ENCODE results near the gene NDUFAF4. TPM values are rescaled to one million over a fixed set of nuclear protein-coding genes. Genes with fewer than 3 reads are reported as not detected.

Gene NDUFAF4
- total and polyA plus RNA-seq, 2 of the 13 experiments (the other 11 are each of a cell fraction or from before 2014, with no cell fraction given), result 41.3 to 59.7 TPM

DNA sequence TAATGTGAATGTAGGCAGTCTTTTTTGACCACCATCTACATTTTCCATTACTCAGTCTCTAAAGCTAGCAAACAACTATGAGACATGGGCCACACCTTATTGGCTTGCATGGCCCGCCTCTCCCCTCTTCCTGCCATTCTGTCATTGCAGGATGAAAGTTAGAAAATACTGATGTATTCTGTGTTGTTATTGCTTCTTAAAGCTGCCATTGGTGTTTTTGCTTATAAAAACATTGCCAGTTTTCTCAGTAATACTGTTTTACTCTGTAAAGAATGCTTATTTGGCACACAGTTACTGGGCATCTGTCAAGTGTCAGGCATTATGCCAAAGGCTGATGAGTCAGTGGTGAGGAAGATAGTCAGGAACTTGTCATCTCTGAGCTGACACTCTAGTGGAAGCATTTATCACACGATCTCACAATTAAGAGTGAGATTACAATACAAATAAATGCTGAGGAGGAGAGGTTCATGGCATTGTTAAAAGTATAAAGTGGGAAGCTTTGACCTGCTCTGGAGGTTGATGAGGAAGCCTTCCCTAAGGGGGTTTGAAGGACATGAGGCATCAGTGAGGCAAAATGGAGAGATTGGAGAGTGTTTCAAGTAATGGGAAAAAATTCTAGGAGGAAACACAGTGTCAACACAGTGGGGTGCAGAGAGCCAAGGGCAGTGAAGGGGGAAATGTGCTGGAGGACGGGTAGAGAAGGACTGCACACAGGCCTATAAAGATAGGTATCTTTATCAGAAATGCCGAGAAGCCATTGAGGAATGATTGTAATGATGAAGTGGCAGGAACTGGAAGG is 41.5 kb upstream of the NDUFAF4 start (continued):
- no peak for TF ChIP-seq YY1 (IDR thresholded peaks at IDR 0.05; ENCODE audit: insufficient read depth, insufficient replicate concordance, low read depth, low read length)
- no peak for TF ChIP-seq SIN3B (IDR thresholded peaks at IDR 0.05; ENCODE audit: low read length)
- TF ChIP-seq, protein P1, sequence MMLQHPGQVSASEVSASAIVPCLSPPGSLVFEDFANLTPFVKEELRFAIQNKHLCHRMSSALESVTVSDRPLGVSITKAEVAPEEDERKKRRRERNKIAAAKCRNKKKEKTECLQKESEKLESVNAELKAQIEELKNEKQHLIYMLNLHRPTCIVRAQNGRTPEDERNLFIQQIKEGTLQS (CRISPR knock-in tag; IDR thresholded peaks at IDR 0.05), result no peak
- TF ChIP-seq, protein P2, sequence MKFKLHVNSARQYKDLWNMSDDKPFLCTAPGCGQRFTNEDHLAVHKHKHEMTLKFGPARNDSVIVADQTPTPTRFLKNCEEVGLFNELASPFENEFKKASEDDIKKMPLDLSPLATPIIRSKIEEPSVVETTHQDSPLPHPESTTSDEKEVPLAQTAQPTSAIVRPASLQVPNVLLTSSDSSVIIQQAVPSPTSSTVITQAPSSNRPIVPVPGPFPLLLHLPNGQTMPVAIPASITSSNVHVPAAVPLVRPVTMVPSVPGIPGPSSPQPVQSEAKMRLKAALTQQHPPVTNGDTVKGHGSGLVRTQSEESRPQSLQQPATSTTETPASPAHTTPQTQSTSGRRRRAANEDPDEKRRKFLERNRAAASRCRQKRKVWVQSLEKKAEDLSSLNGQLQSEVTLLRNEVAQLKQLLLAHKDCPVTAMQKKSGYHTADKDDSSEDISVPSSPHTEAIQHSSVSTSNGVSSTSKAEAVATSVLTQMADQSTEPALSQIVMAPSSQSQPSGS (CRISPR knock-in tag; IDR thresholded peaks at IDR 0.05), result no peak
- TF ChIP-seq ZSCAN25 (CRISPR knock-in tag; IDR thresholded peaks at IDR 0.05), result no peak
- no peak for TF ChIP-seq NFYC (CRISPR knock-in tag; IDR thresholded peaks at IDR 0.05)
- no peak for TF ChIP-seq MAFG (CRISPR knock-in tag; IDR thresholded peaks at IDR 0.05)
- TF ChIP-seq, protein P3, sequence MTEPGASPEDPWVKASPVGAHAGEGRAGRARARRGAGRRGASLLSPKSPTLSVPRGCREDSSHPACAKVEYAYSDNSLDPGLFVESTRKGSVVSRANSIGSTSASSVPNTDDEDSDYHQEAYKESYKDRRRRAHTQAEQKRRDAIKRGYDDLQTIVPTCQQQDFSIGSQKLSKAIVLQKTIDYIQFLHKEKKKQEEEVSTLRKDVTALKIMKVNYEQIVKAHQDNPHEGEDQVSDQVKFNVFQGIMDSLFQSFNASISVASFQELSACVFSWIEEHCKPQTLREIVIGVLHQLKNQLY (CRISPR knock-in tag; IDR thresholded peaks at IDR 0.05), result no peak

DNA sequence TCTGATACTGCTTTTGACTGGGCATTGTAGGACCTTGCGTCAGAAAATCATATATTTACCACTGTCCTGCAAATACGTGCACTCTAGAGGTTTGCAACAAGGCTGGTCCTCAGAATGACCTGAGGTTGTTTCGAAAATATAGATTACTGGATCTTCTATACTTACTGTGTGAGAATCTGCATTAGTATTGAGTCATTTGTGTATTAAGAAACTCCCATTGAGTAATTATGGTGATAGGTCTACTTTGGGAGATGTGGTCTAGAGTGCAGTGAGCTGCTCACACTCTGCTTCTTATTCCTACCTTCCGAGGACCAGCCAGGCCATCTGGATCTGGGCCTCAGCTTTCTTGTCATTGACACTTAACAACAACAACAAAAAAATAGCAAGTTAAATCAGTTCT is 36.4 kb upstream of the NDUFAF4 start:
- no TSS peak for BruUV-seq (replicated peaks)
- CTCF ChIA-PET (ENCODE audit: low intra/inter-chr PET ratio, low total read pairs), result no interaction called here
- TF ChIP-seq TBP (CRISPR knock-in tag; IDR thresholded peaks at IDR 0.05) (no peak), ZNF644 (CRISPR knock-in tag; IDR thresholded peaks at IDR 0.05; ENCODE audit: low read depth) (no peak), ZNF124 (CRISPR knock-in tag; IDR thresholded peaks at IDR 0.05) (no peak), TAF15 (IDR thresholded peaks at IDR 0.05; ENCODE audit: low read depth, low read length, poor library complexity, severe bottlenecking) (no peak), ZNF563 (CRISPR knock-in tag; IDR thresholded peaks at IDR 0.05) (no peak), RBFOX2 (IDR thresholded peaks at IDR 0.05; ENCODE audit: low read depth, low read length) (no peak), MAFG (CRISPR knock-in tag; IDR thresholded peaks at IDR 0.05) (no peak), ZNF629 (CRISPR knock-in tag; conservative IDR thresholded peaks at IDR 0.05) (no peak), ZNF879 (CRISPR knock-in tag; IDR thresholded peaks at IDR 0.05) (no peak), KDM3A (CRISPR knock-in tag; IDR thresholded peaks at IDR 0.05; ENCODE audit: low read depth) (no peak)
- TF ChIP-seq, protein P4, sequence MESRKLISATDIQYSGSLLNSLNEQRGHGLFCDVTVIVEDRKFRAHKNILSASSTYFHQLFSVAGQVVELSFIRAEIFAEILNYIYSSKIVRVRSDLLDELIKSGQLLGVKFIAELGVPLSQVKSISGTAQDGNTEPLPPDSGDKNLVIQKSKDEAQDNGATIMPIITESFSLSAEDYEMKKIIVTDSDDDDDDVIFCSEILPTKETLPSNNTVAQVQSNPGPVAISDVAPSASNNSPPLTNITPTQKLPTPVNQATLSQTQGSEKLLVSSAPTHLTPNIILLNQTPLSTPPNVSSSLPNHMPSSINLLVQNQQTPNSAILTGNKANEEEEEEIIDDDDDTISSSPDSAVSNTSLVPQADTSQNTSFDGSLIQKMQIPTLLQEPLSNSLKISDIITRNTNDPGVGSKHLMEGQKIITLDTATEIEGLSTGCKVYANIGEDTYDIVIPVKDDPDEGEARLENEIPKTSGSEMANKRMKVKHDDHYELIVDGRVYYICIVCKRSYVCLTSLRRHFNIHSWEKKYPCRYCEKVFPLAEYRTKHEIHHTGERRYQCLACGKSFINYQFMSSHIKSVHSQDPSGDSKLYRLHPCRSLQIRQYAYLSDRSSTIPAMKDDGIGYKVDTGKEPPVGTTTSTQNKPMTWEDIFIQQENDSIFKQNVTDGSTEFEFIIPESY (CRISPR knock-in tag; IDR thresholded peaks at IDR 0.05), result no peak
- TF ChIP-seq, protein P5, sequence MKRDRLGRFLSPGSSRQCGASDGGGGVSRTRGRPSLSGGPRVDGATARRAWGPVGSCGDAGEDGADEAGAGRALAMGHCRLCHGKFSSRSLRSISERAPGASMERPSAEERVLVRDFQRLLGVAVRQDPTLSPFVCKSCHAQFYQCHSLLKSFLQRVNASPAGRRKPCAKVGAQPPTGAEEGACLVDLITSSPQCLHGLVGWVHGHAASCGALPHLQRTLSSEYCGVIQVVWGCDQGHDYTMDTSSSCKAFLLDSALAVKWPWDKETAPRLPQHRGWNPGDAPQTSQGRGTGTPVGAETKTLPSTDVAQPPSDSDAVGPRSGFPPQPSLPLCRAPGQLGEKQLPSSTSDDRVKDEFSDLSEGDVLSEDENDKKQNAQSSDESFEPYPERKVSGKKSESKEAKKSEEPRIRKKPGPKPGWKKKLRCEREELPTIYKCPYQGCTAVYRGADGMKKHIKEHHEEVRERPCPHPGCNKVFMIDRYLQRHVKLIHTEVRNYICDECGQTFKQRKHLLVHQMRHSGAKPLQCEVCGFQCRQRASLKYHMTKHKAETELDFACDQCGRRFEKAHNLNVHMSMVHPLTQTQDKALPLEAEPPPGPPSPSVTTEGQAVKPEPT (CRISPR knock-in tag; IDR thresholded peaks at IDR 0.05; ENCODE audit: low read depth), result no peak

More for the DNA sequence above, 36.4 kb upstream of the NDUFAF4 start:
- H3K27ac ChIP-seq (ENCODE audit: extremely low read length, insufficient read depth, low read length), result no peak overlapping the region
- ATAC-seq (no peak), FAIRE-seq (no peak), DNase-seq (ENCODE audit: low spot score) (no peak)
- H2AFZ ChIP-seq (ENCODE audit: low read length), result no peak overlapping the region
- no peaks in the 10 kb centered on the region for H3K79me2 ChIP-seq (ENCODE audit: insufficient read depth, low read length)
- H3K9me3 ChIP-seq (ENCODE audit: low read length), result no peaks in the 10 kb centered on the region
- no peaks in the 10 kb centered on the region for H3K4me1 ChIP-seq (ENCODE audit: insufficient read depth, low read length)
- no peaks in the 10 kb centered on the region for H3K36me3 ChIP-seq (replicated peaks in 1 of 2; ENCODE audit: control insufficient read depth in 1 of 2, insufficient read depth in 2 of 2, low read length in 2 of 2)
- no peak overlapping the region for H3K9ac ChIP-seq (ENCODE audit: insufficient read depth, low read depth, low read length)
- H3K4me2 ChIP-seq (ENCODE audit: low read depth, low read length), result no peak overlapping the region
- in situ Hi-C loops (cut with HindIII; ENCODE audit: extremely low pct_ligation_motif_present, low pct_unique_long_range_greater_than_20kb), result no loop called here
- no peak overlapping the region for H3K4me3 ChIP-seq (replicated peaks in 1 of 3; ENCODE audit: insufficient read depth in 1 of 3, low read depth in 2 of 3, low read length in 3 of 3)
- H3K27me3 ChIP-seq (ENCODE audit: control insufficient read depth in 1 of 2, insufficient read depth in 2 of 2, low read length in 2 of 2), result no peaks in the 10 kb centered on the region
- WGBS (ENCODE audit: low lambda C conversion rate), result 2% methylated on average over 3 of the region's 4 CpGs
- no peaks in the 10 kb centered on the region for H4K20me1 ChIP-seq (ENCODE audit: insufficient read depth, low read length)
- POLR2A ChIA-PET, result no interaction called here
- intact Hi-C loops (cut with micrococcal nuclease; ENCODE audit: unreplicated experiment), result no loop called here

Measured in HepG2 (cell line).